Prostate gland (tissue), 2 donors: ENCODE data around the gene NR1I2.

Source experiments
- POLR2A ChIP-seq: fragments of 450-650 bp; IDR thresholded peaks from one replicate; pipeline ENCODE4 v1.6.1; 2016; ENCODE audit warnings: antibody characterized with exemption, mild to moderate bottlenecking
- POLR2AphosphoS5 ChIP-seq: sonication (generic); formaldehyde crosslinking; IDR thresholded peaks from one replicate; pipeline ENCODE4 v1.6.1; 2017; ENCODE audit warnings: antibody characterized with exemption
- TF ChIP-seq, protein P1 (sequence below), 4 experiments: fragments of 200-600 bp in 2 of 4; fragments of 450-650 bp in 2 of 4; sonication (generic) in 2 of 4; IDR thresholded peaks; 1 replicate in 3 of 4; 2 replicates in 1 of 4; pipeline ENCODE4 v1.5.1; 2016 to 2019; ENCODE audit warnings: antibody characterized with exemption in 4 of 4, mild to moderate bottlenecking in 2 of 4, moderate library complexity in 2 of 4

DNA sequence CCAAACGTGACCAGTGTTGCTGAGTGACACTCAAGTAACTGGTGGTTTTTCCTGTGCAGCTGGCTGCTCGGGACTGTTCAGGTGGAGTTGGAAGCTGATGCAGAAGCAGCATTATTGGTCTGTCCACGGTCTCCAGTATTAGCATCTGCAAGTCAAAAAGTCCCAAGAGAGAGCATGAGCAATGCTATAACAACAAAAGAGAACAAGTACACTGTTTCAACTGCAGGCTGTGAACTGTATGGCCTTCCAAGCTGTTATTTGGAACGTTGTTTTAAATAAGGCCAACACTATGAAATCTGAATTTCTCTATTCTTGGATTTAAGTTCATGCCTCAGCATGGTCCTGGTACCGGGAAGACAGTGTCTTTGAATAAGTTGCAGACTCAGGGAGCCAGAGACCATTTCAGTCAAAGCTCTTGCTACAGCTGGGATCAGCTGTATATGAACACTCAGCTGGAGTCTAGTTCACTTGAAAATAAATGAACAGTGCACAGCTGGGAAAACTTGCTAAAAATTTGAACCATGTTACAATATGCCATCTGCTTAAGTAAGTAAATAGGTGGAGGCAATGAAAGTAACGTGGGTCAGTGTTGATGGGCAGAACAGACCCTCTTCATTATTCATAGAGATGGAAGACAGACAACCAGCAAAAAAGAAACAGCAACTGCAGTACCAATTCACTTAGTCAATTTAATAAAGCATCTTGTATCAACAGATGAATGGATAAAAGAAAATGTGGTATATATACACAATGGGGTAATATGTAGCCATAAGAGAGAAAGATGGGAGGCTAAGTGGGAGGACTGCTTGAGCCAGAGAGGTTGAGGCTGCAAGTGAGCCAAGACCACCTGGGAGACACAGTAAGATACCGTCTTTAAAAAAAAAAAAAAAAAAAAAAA lies 45.1 kb downstream of the NR1I2 start:
- TF ChIP-seq, protein P1, sequence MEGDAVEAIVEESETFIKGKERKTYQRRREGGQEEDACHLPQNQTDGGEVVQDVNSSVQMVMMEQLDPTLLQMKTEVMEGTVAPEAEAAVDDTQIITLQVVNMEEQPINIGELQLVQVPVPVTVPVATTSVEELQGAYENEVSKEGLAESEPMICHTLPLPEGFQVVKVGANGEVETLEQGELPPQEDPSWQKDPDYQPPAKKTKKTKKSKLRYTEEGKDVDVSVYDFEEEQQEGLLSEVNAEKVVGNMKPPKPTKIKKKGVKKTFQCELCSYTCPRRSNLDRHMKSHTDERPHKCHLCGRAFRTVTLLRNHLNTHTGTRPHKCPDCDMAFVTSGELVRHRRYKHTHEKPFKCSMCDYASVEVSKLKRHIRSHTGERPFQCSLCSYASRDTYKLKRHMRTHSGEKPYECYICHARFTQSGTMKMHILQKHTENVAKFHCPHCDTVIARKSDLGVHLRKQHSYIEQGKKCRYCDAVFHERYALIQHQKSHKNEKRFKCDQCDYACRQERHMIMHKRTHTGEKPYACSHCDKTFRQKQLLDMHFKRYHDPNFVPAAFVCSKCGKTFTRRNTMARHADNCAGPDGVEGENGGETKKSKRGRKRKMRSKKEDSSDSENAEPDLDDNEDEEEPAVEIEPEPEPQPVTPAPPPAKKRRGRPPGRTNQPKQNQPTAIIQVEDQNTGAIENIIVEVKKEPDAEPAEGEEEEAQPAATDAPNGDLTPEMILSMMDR (IDR thresholded peaks at IDR 0.05), result no peak
- TF ChIP-seq POLR2A (no peak), POLR2AphosphoS5 (no peak)
